Natural killer cell treated with Interleukin-12 subunit alpha and Interleukin-12 subunit beta and Interleukin-15 and Interleukin-18, amount 100 ng/mL, for 72 hours (primary cell): ENCODE measurements around the gene EMILIN2. TPM values are rescaled to one million over a fixed set of nuclear protein-coding genes. Genes with fewer than 3 reads are reported as not detected.
A peak's percentile ranks its signal among the peaks of the same experiment; 100 is the strongest.
"Not testable (repeated sequence)": the region's sequence is repeated elsewhere in the genome, so short reads cannot be mapped to it uniquely, and the experiment has no call there.

ENCODE experiments used
- ATAC-seq, 2 donors: fragments of 150-1000 bp; cut with Tn5 transposase in 1 of 2; sonication (Bioruptor Pico), chemical (Tn5 transposase) in 1 of 2; 2 replicates each; pipeline ENCODE4 v1.10.0; 2021
- DNase-seq: peaks from one replicate; pipeline ENCODE4 v3.0.0; 2022; ENCODE audit warnings: low spot score
- H3K27ac Mint-ChIP-seq, 2 donors: 1 replicate in 1 of 2; 2 replicates in 1 of 2; pipeline ENCODE4 v1.8.0; 2022; ENCODE audit warnings: mixed read lengths in 2 of 2, mild to moderate bottlenecking in 1 of 2, moderate library complexity in 1 of 2
- H3K27me3 Mint-ChIP-seq, 2 donors: 1 replicate in 1 of 2; 2 replicates in 1 of 2; pipeline ENCODE4 v1.8.0; 2022; ENCODE audit warnings: mixed read lengths in 2 of 2
- H3K36me3 Mint-ChIP-seq: one replicate; pipeline ENCODE4 v1.8.0; 2022; ENCODE audit warnings: mixed read lengths
- H3K4me1 Mint-ChIP-seq, 2 donors: 1 replicate in 1 of 2; 2 replicates in 1 of 2; pipeline ENCODE4 v1.8.0; 2022; ENCODE audit warnings: low read depth in 2 of 2, mixed read lengths in 2 of 2, mild to moderate bottlenecking in 1 of 2
- H3K4me3 Mint-ChIP-seq: one replicate; pipeline ENCODE4 v1.8.0; 2022; ENCODE audit warnings: mixed read lengths
- H3K9me3 Mint-ChIP-seq: 2 replicates; pipeline ENCODE4 v1.8.0; 2022; ENCODE audit warnings: mixed read lengths
- total RNA-seq, 2 donors: library from RNA; stranded (reverse); gene quantifications; one replicate each; pipeline ENCODE4 v1.2.3, GENCODE V29; 2022

Gene EMILIN2
- total RNA-seq, 2 donors from 2014 or later: 20.8 to 49.1 TPM

DNA sequence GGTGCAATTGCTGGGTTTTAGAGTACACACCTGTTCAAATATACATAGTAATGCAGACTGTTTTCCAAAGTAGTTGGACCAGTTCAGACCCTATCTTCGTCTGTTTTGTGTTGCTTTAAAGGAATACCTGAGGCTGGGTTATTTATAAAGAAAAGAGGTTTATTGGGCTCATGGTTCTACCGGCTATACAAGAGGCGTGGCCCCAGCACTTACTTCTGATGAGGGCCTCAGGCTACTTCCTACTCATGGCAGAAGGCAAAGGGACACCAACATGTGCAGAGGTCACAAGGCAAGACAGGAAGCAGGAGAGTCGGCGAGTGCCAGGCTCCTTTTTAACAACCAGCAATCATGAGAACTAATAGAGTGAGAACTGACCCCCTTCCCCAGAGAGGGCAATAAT, 21.9 kb upstream of the EMILIN2 start:
- H3K4me3 Mint-ChIP-seq: no peak overlapping the region
- H3K27ac Mint-ChIP-seq: no peak overlapping the region
- no peaks in the 10 kb centered on the region for H3K4me1 Mint-ChIP-seq
- no peak for ATAC-seq
- H3K36me3 Mint-ChIP-seq: no peaks in the 10 kb centered on the region
- DNase-seq: no peak
- H3K27me3 Mint-ChIP-seq: no peaks in the 10 kb centered on the region
- no peaks in the 10 kb centered on the region for H3K9me3 Mint-ChIP-seq

GRCh38 chr18:2825613-2826175, 21.1 kb upstream of the EMILIN2 start:
- no peak for ATAC-seq
- Mint-ChIP-seq H3K36me3 (no peaks in the 10 kb centered on the region), H3K4me1 (no peaks in the 10 kb centered on the region), H3K27me3 (peaks cover 0 to under 1% of the 10 kb centered on the region in 2 donors), H3K9me3 (no peaks in the 10 kb centered on the region), H3K27ac (no peak overlapping the region), H3K4me3 (no peak overlapping the region)
- no peak for DNase-seq

DNA sequence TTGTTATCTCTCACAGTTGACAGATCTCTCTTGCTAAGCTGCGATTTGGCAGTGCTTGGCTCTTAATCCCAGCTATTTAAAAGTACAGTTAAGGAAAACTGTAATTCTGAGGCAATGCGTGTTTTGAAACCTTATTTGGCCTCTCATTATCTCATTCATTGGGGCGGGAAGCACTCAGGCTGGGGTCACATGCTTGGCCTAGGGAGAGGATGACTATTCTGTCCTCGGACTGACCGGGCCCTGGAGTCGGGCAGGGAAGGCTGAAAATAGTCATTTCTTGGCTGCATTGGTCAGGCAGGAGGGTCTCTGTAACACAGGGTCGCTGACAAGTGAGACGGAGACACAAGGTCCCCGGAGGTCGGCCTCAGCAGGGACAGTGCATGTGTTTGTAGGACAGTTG, 20.2 kb upstream of the EMILIN2 start:
- no peaks in the 10 kb centered on the region for H3K36me3 Mint-ChIP-seq
- H3K4me3 Mint-ChIP-seq: no peak overlapping the region
- H3K27ac Mint-ChIP-seq: no peak overlapping the region
- no peaks in the 10 kb centered on the region for H3K4me1 Mint-ChIP-seq
- H3K27me3 Mint-ChIP-seq: peaks cover 5 to 9% of the 10 kb centered on the region in 2 donors
- no peak for DNase-seq
- H3K9me3 Mint-ChIP-seq: no peaks in the 10 kb centered on the region
- no peak for ATAC-seq

- Mint-ChIP-seq H3K27ac (no peak overlapping the region), H3K27me3 (peaks cover 5 to 9% of the 10 kb centered on the region in 2 donors), H3K4me3 (no peak overlapping the region), H3K9me3 (no peaks in the 10 kb centered on the region), H3K36me3 (no peaks in the 10 kb centered on the region), H3K4me1 (no peaks in the 10 kb centered on the region)
- ATAC-seq (no peak), DNase-seq (no peak)
Measured at GRCh38 chr18:2827061-2827460, 19.7 kb upstream of the EMILIN2 start.

GRCh38 chr18:2836118-2836517, 10.7 kb upstream of the EMILIN2 start:
- not testable (repeated sequence) for H3K27me3 Mint-ChIP-seq, H3K9me3 Mint-ChIP-seq, H3K4me3 Mint-ChIP-seq, H3K4me1 Mint-ChIP-seq, H3K27ac Mint-ChIP-seq, ATAC-seq, H3K36me3 Mint-ChIP-seq, DNase-seq

DNA sequence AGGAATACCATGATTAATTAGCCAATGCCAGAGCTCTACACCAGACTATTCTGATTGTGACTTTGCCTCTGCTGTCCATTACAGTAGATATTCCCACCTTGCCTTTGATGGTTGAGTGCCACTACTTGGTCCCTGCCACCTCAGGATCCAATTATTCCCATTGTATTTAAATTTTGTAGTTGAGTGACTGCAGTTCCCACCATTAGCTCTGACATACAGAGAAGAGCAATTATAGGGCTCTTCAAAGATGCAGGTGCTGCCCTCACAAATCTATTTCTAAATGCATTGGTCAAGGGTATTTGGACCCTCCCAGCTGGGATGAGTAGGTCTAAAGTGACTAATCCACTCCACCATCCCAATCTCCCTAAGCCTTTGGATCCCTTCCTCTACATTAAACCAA, 9.5 kb upstream of the EMILIN2 start:
- H3K36me3 Mint-ChIP-seq, H3K27me3 Mint-ChIP-seq, H3K9me3 Mint-ChIP-seq, DNase-seq, H3K4me3 Mint-ChIP-seq, H3K4me1 Mint-ChIP-seq, H3K27ac Mint-ChIP-seq, ATAC-seq: not testable (repeated sequence)

DNA sequence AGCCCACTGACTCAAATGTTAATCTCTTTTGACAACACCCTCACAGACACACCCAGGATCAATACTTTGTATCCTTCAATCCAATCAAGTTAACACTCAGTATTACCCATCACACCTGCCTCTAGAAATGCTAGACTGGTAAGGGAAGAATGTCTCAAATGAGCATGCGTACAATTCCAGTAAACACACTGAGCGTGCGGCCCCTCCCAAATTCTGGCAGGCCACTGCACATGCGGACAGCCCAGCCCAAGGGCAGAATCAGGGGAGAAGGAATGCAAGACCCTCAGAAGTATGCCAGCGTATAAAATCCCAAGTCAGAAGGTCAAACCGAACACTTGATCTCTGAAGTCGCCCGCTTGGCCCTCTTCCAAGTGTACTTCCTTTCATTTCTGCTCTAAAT, 7.6 kb upstream of the EMILIN2 start:
- ATAC-seq (no peak), DNase-seq (no peak)
- peaks cover 6% of the 10 kb centered on the region for H3K36me3 Mint-ChIP-seq
- H3K4me1 Mint-ChIP-seq: no peaks in the 10 kb centered on the region
- no peaks in the 10 kb centered on the region for H3K9me3 Mint-ChIP-seq
- H3K27me3 Mint-ChIP-seq: peaks cover 0 to 4% of the 10 kb centered on the region in 2 donors
- no peak overlapping the region for H3K27ac Mint-ChIP-seq
- no peak overlapping the region for H3K4me3 Mint-ChIP-seq

DNA sequence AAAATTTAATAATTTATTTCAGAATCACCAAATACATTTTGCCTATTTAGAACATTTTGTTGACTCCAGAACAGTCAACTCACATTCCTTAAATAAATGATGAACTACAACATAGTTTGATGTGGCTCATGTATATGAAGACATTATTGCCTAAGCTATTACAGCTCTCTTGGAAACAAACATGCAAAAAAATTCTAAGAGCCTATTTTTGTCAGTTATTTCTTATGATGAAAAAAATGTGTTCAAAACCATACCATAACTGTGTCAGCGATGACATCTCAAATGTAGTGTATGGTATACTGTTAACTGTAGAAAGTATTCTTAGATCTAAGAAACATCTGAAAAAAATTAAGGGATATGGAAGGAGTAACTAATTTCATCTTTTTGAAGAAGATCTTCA, 6.3 kb upstream of the EMILIN2 start:
- Mint-ChIP-seq H3K27ac (no peak overlapping the region), H3K4me3 (no peak overlapping the region), H3K4me1 (peaks cover 4% of the 10 kb centered on the region in 2 donors), H3K27me3 (peaks cover 8 to 9% of the 10 kb centered on the region in 2 donors), H3K36me3 (peaks cover 6% of the 10 kb centered on the region), H3K9me3 (no peaks in the 10 kb centered on the region)
- ATAC-seq (no peak), DNase-seq (no peak)

GRCh38 chr18:2843146-2843545, 3.7 kb upstream of the EMILIN2 start:
- H3K27ac Mint-ChIP-seq: no peak overlapping the region
- H3K4me3 Mint-ChIP-seq: no peak overlapping the region
- H3K9me3 Mint-ChIP-seq: no peaks in the 10 kb centered on the region
- no peaks in the 10 kb centered on the region for H3K36me3 Mint-ChIP-seq
- peaks cover 17 to 18% of the 10 kb centered on the region in 2 donors for H3K4me1 Mint-ChIP-seq
- no peak for DNase-seq
- peaks cover 17 to 23% of the 10 kb centered on the region in 2 donors for H3K27me3 Mint-ChIP-seq
- ATAC-seq: no peak

GRCh38 chr18:2845172-2845571, 1.6 kb upstream of the EMILIN2 start:
- H3K36me3 Mint-ChIP-seq: no peaks in the 10 kb centered on the region

GRCh38 chr18:2847317-2848246, 776 bp downstream of the EMILIN2 start:
- H3K4me1 Mint-ChIP-seq: peaks cover 19 to 32% of the 10 kb centered on the region in 2 donors
- H3K9me3 Mint-ChIP-seq: no peaks in the 10 kb centered on the region
- H3K27ac Mint-ChIP-seq: no peak overlapping the region
- H3K4me3 Mint-ChIP-seq: peak overlapping the region; percentile 86
- peak; percentile 71 to 85 for ATAC-seq
- peaks cover 30 to 50% of the 10 kb centered on the region in 2 donors for H3K27me3 Mint-ChIP-seq
- peak; percentile 76 for DNase-seq
- H3K36me3 Mint-ChIP-seq: no peaks in the 10 kb centered on the region

More at GRCh38 chr18:2845172-2845571, 1.6 kb upstream of the EMILIN2 start:
- Mint-ChIP-seq H3K4me1 (peaks cover 19 to 25% of the 10 kb centered on the region in 2 donors), H3K4me3 (no peak overlapping the region), H3K27ac (no peak overlapping the region), H3K9me3 (no peaks in the 10 kb centered on the region), H3K27me3 (peaks cover 28 to 36% of the 10 kb centered on the region in 2 donors)
- no peak for DNase-seq
- no peak for ATAC-seq

DNA sequence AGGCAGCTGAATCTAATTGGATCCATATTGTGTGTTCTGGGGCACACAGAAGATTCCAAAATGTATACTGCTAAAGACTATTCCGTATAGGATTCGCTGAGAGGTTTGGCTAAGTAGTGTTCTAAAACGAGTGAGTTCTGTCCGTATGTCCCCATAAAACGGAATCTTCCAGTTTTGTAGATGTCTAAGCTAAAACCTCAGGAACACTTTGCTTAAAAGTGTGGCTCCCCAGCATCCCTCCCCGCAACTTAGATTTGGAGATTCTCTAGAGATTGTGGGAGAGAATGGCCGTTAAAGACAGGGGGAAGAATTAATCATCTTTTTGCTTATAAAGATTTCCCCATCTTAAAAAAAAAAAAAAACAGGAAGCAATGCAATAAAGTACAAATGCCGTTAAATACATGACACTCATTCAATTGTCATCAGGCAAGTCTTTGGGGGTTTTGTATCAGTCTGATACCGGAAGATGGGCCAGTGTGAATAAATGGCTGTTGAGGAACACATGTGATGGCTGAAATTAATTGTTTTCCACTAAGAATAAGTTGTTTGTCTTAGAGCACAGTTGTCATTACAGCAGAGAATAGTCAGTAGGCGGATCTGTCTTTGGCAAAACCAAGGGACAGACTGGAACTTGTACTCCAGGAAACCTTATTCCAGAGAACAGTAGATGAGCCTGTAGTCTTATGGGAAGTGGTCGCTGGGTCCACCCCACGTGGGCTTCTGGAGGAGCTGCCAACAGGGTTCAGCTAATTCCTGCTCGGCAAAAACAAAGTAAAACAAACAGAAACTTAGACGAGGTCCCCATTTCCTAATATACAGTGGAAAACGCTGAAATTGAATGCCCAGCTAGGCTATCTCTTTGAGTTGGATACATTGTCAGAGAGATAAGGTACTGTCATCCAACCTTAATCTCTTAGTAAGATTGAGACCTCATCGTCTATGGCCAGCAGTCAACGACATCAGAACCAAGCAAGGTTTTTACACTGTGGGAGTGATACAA, 1.7 kb downstream of the EMILIN2 start:
- H3K36me3 Mint-ChIP-seq: no peaks in the 10 kb centered on the region
- no peak for ATAC-seq
- H3K27me3 Mint-ChIP-seq: peaks cover 30 to 50% of the 10 kb centered on the region in 2 donors
- no peaks in the 10 kb centered on the region for H3K9me3 Mint-ChIP-seq
- no peak overlapping the region for H3K27ac Mint-ChIP-seq
- H3K4me3 Mint-ChIP-seq: peak overlapping the region; percentile 86
- DNase-seq: no peak
- H3K4me1 Mint-ChIP-seq: peaks cover 19 to 32% of the 10 kb centered on the region in 2 donors

- no peaks in the 10 kb centered on the region for H3K9me3 Mint-ChIP-seq
- H3K27me3 Mint-ChIP-seq: peaks cover 25 to 39% of the 10 kb centered on the region in 2 donors
- peaks cover 15 to 27% of the 10 kb centered on the region in 2 donors for H3K4me1 Mint-ChIP-seq
- H3K27ac Mint-ChIP-seq: no peak overlapping the region
- no peak for DNase-seq
- no peak overlapping the region for H3K4me3 Mint-ChIP-seq
- ATAC-seq: no peak
- no peaks in the 10 kb centered on the region for H3K36me3 Mint-ChIP-seq
Measured at GRCh38 chr18:2850816-2851215, 4.0 kb downstream of the EMILIN2 start.
